ENCODE measurements around the gene CSNK1G1.

The CSNK1G1 gene

GRCh38 chr15:64146885-64147681, 208.9 kb downstream of the CSNK1G1 start:
- no peak overlapping the region for H3K27ac ChIP-seq (ENCODE audit: low read depth, low read length)
- H3K4me1 ChIP-seq (ENCODE audit: insufficient read depth, low read length) = peaks cover 4% of the 10 kb centered on the region
- H3K36me3 ChIP-seq (ENCODE audit: insufficient read depth, low read length) = peaks cover 13% of the 10 kb centered on the region
- H3K27me3 ChIP-seq (ENCODE audit: control insufficient read depth in 1 of 2, insufficient read depth in 2 of 2, low read length in 2 of 2) = peaks cover 5 to 11% of the 10 kb centered on the region in 2 donors
- no peak overlapping the region for H3K4me3 ChIP-seq (ENCODE audit: low read depth in 1 of 2, low read length in 2 of 2)
- H3K9ac ChIP-seq (ENCODE audit: low read length) = no peak overlapping the region
- no peaks in the 10 kb centered on the region for H3K9me3 ChIP-seq (ENCODE audit: low read length)

GRCh38 chr15:64146520-64146884, 209.5 kb downstream of the CSNK1G1 start:
- Histone ChIP-seq H3K9me3 (ENCODE audit: low read length) (no peaks in the 10 kb centered on the region), H3K27ac (ENCODE audit: low read depth, low read length) (no peak overlapping the region), H3K9ac (ENCODE audit: low read length) (no peak overlapping the region), H3K27me3 (ENCODE audit: control insufficient read depth in 1 of 2, insufficient read depth in 2 of 2, low read length in 2 of 2) (peaks cover 5% of the 10 kb centered on the region in 2 donors), H3K4me1 (ENCODE audit: insufficient read depth, low read length) (peaks cover 4% of the 10 kb centered on the region), H3K4me3 (ENCODE audit: low read depth in 1 of 2, low read length in 2 of 2) (no peak overlapping the region), H3K36me3 (ENCODE audit: insufficient read depth, low read length) (peaks cover 19% of the 10 kb centered on the region)

- Histone ChIP-seq H3K27me3 (ENCODE audit: control insufficient read depth in 1 of 2, insufficient read depth in 2 of 2, low read length in 2 of 2) (peaks cover under 1 to 2% of the 10 kb centered on the region in 2 donors), H3K4me1 (ENCODE audit: insufficient read depth, low read length) (peaks cover under 1% of the 10 kb centered on the region), H3K9ac (ENCODE audit: low read length) (no peak overlapping the region), H3K9me3 (ENCODE audit: low read length) (no peaks in the 10 kb centered on the region), H3K36me3 (ENCODE audit: insufficient read depth, low read length) (peaks cover 23% of the 10 kb centered on the region), H3K4me3 (ENCODE audit: low read depth in 1 of 2, low read length in 2 of 2) (no peak overlapping the region), H3K27ac (ENCODE audit: low read depth, low read length) (no peak overlapping the region)
Observed at GRCh38 chr15:64146041-64146440, 209.9 kb downstream of the CSNK1G1 start.

- no peak overlapping the region for H3K4me3 ChIP-seq (ENCODE audit: low read depth in 1 of 2, low read length in 2 of 2)
- no peak overlapping the region for H3K9ac ChIP-seq (ENCODE audit: low read length)
- H3K27ac ChIP-seq (ENCODE audit: low read depth, low read length) = no peak overlapping the region
- no peaks in the 10 kb centered on the region for H3K9me3 ChIP-seq (ENCODE audit: low read length)
- H3K36me3 ChIP-seq (ENCODE audit: insufficient read depth, low read length) = peaks cover 24% of the 10 kb centered on the region
- H3K4me1 ChIP-seq (ENCODE audit: insufficient read depth, low read length) = no peaks in the 10 kb centered on the region
- H3K27me3 ChIP-seq (ENCODE audit: control insufficient read depth in 1 of 2, insufficient read depth in 2 of 2, low read length in 2 of 2) = no peaks in the 10 kb centered on the region
Observed at GRCh38 chr15:64144565-64145281, 211.2 kb downstream of the CSNK1G1 start.

GRCh38 chr15:64144192-64144564, 211.8 kb downstream of the CSNK1G1 start:
- no peak overlapping the region for H3K4me3 ChIP-seq (ENCODE audit: low read depth in 1 of 2, low read length in 2 of 2)
- H3K27me3 ChIP-seq (ENCODE audit: control insufficient read depth in 1 of 2, insufficient read depth in 2 of 2, low read length in 2 of 2) = no peaks in the 10 kb centered on the region
- peaks cover 24% of the 10 kb centered on the region for H3K36me3 ChIP-seq (ENCODE audit: insufficient read depth, low read length)
- H3K9ac ChIP-seq (ENCODE audit: low read length) = no peak overlapping the region
- H3K27ac ChIP-seq (ENCODE audit: low read depth, low read length) = no peak overlapping the region
- H3K4me1 ChIP-seq (ENCODE audit: insufficient read depth, low read length) = no peaks in the 10 kb centered on the region
- no peaks in the 10 kb centered on the region for H3K9me3 ChIP-seq (ENCODE audit: low read length)

GRCh38 chr15:64143276-64143675, 212.7 kb downstream of the CSNK1G1 start:
- no peaks in the 10 kb centered on the region for H3K4me1 ChIP-seq (ENCODE audit: insufficient read depth, low read length)

GRCh38 chr15:64141798-64142512, 214.0 kb downstream of the CSNK1G1 start:
- no peak overlapping the region for H3K27ac ChIP-seq (ENCODE audit: low read depth, low read length)
- H3K4me1 ChIP-seq (ENCODE audit: insufficient read depth, low read length) = no peaks in the 10 kb centered on the region
- no peaks in the 10 kb centered on the region for H3K9me3 ChIP-seq (ENCODE audit: low read length)
- H3K4me3 ChIP-seq (ENCODE audit: low read depth in 1 of 2, low read length in 2 of 2) = no peak overlapping the region
- H3K27me3 ChIP-seq (ENCODE audit: control insufficient read depth in 1 of 2, insufficient read depth in 2 of 2, low read length in 2 of 2) = no peaks in the 10 kb centered on the region
- no peak overlapping the region for H3K9ac ChIP-seq (ENCODE audit: low read length)
- peaks cover 39% of the 10 kb centered on the region for H3K36me3 ChIP-seq (ENCODE audit: insufficient read depth, low read length)

More at GRCh38 chr15:64143276-64143675, 212.7 kb downstream of the CSNK1G1 start:
- no peak overlapping the region for H3K4me3 ChIP-seq (ENCODE audit: low read depth in 1 of 2, low read length in 2 of 2)
- H3K36me3 ChIP-seq (ENCODE audit: insufficient read depth, low read length) = peaks cover 26% of the 10 kb centered on the region
- H3K27ac ChIP-seq (ENCODE audit: low read depth, low read length) = no peak overlapping the region
- H3K9me3 ChIP-seq (ENCODE audit: low read length) = no peaks in the 10 kb centered on the region
- no peak overlapping the region for H3K9ac ChIP-seq (ENCODE audit: low read length)
- H3K27me3 ChIP-seq (ENCODE audit: control insufficient read depth in 1 of 2, insufficient read depth in 2 of 2, low read length in 2 of 2) = no peaks in the 10 kb centered on the region

GRCh38 chr15:64138331-64138941, 217.5 kb downstream of the CSNK1G1 start:
- Histone ChIP-seq H3K27me3 (ENCODE audit: control insufficient read depth in 1 of 2, insufficient read depth in 2 of 2, low read length in 2 of 2) (no peaks in the 10 kb centered on the region), H3K4me3 (ENCODE audit: low read depth in 1 of 2, low read length in 2 of 2) (no peak overlapping the region), H3K9ac (ENCODE audit: low read length) (no peak overlapping the region), H3K27ac (ENCODE audit: low read depth, low read length) (no peak overlapping the region), H3K9me3 (ENCODE audit: low read length) (no peaks in the 10 kb centered on the region), H3K36me3 (ENCODE audit: insufficient read depth, low read length) (peaks cover 50% of the 10 kb centered on the region), H3K4me1 (ENCODE audit: insufficient read depth, low read length) (peaks cover 11% of the 10 kb centered on the region)

- peaks cover 56% of the 10 kb centered on the region for H3K36me3 ChIP-seq (ENCODE audit: insufficient read depth, low read length)
- H3K9ac ChIP-seq (ENCODE audit: low read length) = no peak overlapping the region
- no peak overlapping the region for H3K4me3 ChIP-seq (ENCODE audit: low read depth in 1 of 2, low read length in 2 of 2)
- no peaks in the 10 kb centered on the region for H3K9me3 ChIP-seq (ENCODE audit: low read length)
- H3K27ac ChIP-seq (ENCODE audit: low read depth, low read length) = no peak overlapping the region
- H3K4me1 ChIP-seq (ENCODE audit: insufficient read depth, low read length) = peaks cover 11% of the 10 kb centered on the region
- no peaks in the 10 kb centered on the region for H3K27me3 ChIP-seq (ENCODE audit: control insufficient read depth in 1 of 2, insufficient read depth in 2 of 2, low read length in 2 of 2)
Observed at GRCh38 chr15:64137226-64137833, 218.6 kb downstream of the CSNK1G1 start.

- Histone ChIP-seq H3K4me3 (ENCODE audit: low read depth in 1 of 2, low read length in 2 of 2) (no peak overlapping the region), H3K9me3 (ENCODE audit: low read length) (no peaks in the 10 kb centered on the region), H3K27ac (ENCODE audit: low read depth, low read length) (no peak overlapping the region), H3K4me1 (ENCODE audit: insufficient read depth, low read length) (peaks cover 11% of the 10 kb centered on the region), H3K27me3 (ENCODE audit: control insufficient read depth in 1 of 2, insufficient read depth in 2 of 2, low read length in 2 of 2) (no peaks in the 10 kb centered on the region), H3K9ac (ENCODE audit: low read length) (no peak overlapping the region), H3K36me3 (ENCODE audit: insufficient read depth, low read length) (peaks cover 59% of the 10 kb centered on the region)
Observed at GRCh38 chr15:64136347-64136746, 219.6 kb downstream of the CSNK1G1 start.
